SW480 (cell line): ENCODE data around the gene LARP4.
"Not testable (repeated sequence)": the region's sequence is repeated elsewhere in the genome, so short reads cannot be mapped to it uniquely, and the experiment has no call there.

ENCODE experiments used
- DNase-seq: peaks from one replicate; pipeline ENCODE4 v3.0.0-alpha.2; 2016; ENCODE audit warnings: low spot score

Gene LARP4

GRCh38 chr12:50400638-50401499 lies at the start of gene LARP4:
LARP4 (plus strand) TSS chr12:50400885; CDS start chr12:50401011, 126 bp downstream.
- DNase-seq, result peak; percentile 96

- DNase-seq, result no peak
Measured at GRCh38 chr12:50351120-50352043, 49.3 kb upstream of the LARP4 start.

- DNase-seq, result no peak
Measured at GRCh38 chr12:50353404-50353803, 47.3 kb upstream of the LARP4 start.

- no peak for DNase-seq
Measured at GRCh38 chr12:50353869-50354593, 46.7 kb upstream of the LARP4 start.

GRCh38 chr12:50354908-50355307 lies 45.8 kb upstream of the LARP4 start:
- DNase-seq, result no peak

GRCh38 chr12:50355365-50355764 lies 45.3 kb upstream of the LARP4 start:
- DNase-seq, result no peak

- no peak for DNase-seq
Measured at GRCh38 chr12:50362671-50363070, 38.0 kb upstream of the LARP4 start.

- DNase-seq, result no peak
Measured at GRCh38 chr12:50363141-50363540, 37.5 kb upstream of the LARP4 start.

GRCh38 chr12:50365709-50366406 lies 34.8 kb upstream of the LARP4 start:
- DNase-seq, result no peak

GRCh38 chr12:50370672-50371071 lies 30.0 kb upstream of the LARP4 start:
- DNase-seq, result not testable (repeated sequence)

- DNase-seq, result no peak
Measured at GRCh38 chr12:50375802-50376201, 24.9 kb upstream of the LARP4 start.

GRCh38 chr12:50380761-50381325 lies 19.8 kb upstream of the LARP4 start:
- DNase-seq, result no peak

GRCh38 chr12:50387487-50387886 lies 13.2 kb upstream of the LARP4 start:
- no peak for DNase-seq

- no peak for DNase-seq
Measured at GRCh38 chr12:50387972-50388478, 12.7 kb upstream of the LARP4 start.

- not testable (repeated sequence) for DNase-seq
Measured at GRCh38 chr12:50388793-50389192, 11.9 kb upstream of the LARP4 start.

GRCh38 chr12:50390316-50390741 lies 10.4 kb upstream of the LARP4 start:
- DNase-seq, result peak; percentile 72

- DNase-seq, result peak; percentile 67
Measured at GRCh38 chr12:50394469-50395029, 6.1 kb upstream of the LARP4 start.

GRCh38 chr12:50397117-50397650 lies 3.5 kb upstream of the LARP4 start:
- DNase-seq, result no peak

GRCh38 chr12:50398931-50399330 lies 1.8 kb upstream of the LARP4 start:
- DNase-seq, result no peak

GRCh38 chr12:50400104-50400637 lies 514 bp upstream of the LARP4 start:
- DNase-seq, result peak; percentile 44
